Breast epithelium (tissue), 3 donors: ENCODE data around the gene CTNND2.

Source experiments
- CTCF ChIP-seq, 3 donors: fragments of 450-650 bp; IDR thresholded peaks; one replicate each; pipeline ENCODE4 v1.5.1; 2016 to 2017; ENCODE audit warnings: antibody characterized with exemption in 3 of 3, mild to moderate bottlenecking in 3 of 3, moderate library complexity in 3 of 3
- POLR2AphosphoS5 ChIP-seq, 3 donors: sonication (generic); formaldehyde crosslinking; IDR thresholded peaks; one replicate each; pipeline ENCODE4 v1.6.1; 2017; ENCODE audit warnings: antibody characterized with exemption in 3 of 3

GRCh38 chr5:11292648-11293356, 611.4 kb downstream of the CTNND2 start:
- TF ChIP-seq CTCF (IDR thresholded peaks at IDR 0.05) (no peak), POLR2AphosphoS5 (IDR thresholded peaks at IDR 0.05) (no peak)
